Fibroblast of mammary gland (primary cell): ENCODE measurements around the gene PPIB.

ENCODE experiments used
- DNase-seq: peaks from one replicate; pipeline ENCODE4 v3.0.0-alpha.2; 2010; ENCODE audit warnings: low read depth
- H3K4me3 ChIP-seq: 2 replicates; pipeline ENCODE4 v1.5.1; 2011; ENCODE audit warnings: low read depth, mild to moderate bottlenecking, low read length, moderate library complexity; ENCODE audit not compliant: control insufficient read depth
- CTCF ChIP-seq: conservative IDR thresholded peaks from 2 replicates; pipeline ENCODE4 v1.5.1; 2011; ENCODE audit warnings: low read depth, low read length, inconsistent platforms; ENCODE audit not compliant: control insufficient read depth, insufficient read depth

The PPIB gene

GRCh38 chr15:64162869-64163658 lies at the start of gene PPIB:
PPIB (minus strand) TSS chr15:64163022; CDS start chr15:64162986, 36 bp downstream.
- H3K4me3 ChIP-seq: peak within 1 kb of the TSS; percentile 97
- peak; percentile 94 for DNase-seq
- TF ChIP-seq CTCF: peak; percentile 32

GRCh38 chr15:64211696-64212095 lies 48.9 kb upstream of the PPIB start:
- H3K4me3 ChIP-seq: no peak overlapping the region
- no peak for TF ChIP-seq CTCF
- DNase-seq: no peak

GRCh38 chr15:64210371-64210770 lies 47.5 kb upstream of the PPIB start:
- no peak for DNase-seq
- no peak for TF ChIP-seq CTCF
- no peak overlapping the region for H3K4me3 ChIP-seq

- no peak overlapping the region for H3K4me3 ChIP-seq
- TF ChIP-seq CTCF: peak; percentile 51
- DNase-seq: peak; percentile 64
Measured at GRCh38 chr15:64209680-64210334, 47.0 kb upstream of the PPIB start.

GRCh38 chr15:64205202-64205601 lies 42.4 kb upstream of the PPIB start:
- no peak for DNase-seq
- no peak for TF ChIP-seq CTCF
- no peak overlapping the region for H3K4me3 ChIP-seq

- peak; percentile 77 for DNase-seq
- TF ChIP-seq CTCF: no peak
- H3K4me3 ChIP-seq: no peak overlapping the region
Measured at GRCh38 chr15:64197425-64197824, 34.6 kb upstream of the PPIB start.

GRCh38 chr15:64193971-64194370 lies 31.1 kb upstream of the PPIB start:
- H3K4me3 ChIP-seq: no peak overlapping the region
- DNase-seq: no peak
- TF ChIP-seq CTCF: no peak
